K562 (cell line): Measurements from ENCODE around the gene KLHDC7A. TPM values are rescaled to one million over a fixed set of nuclear protein-coding genes. Genes with fewer than 3 reads are reported as not detected.

Source experiments
- ARID1B ChIP-seq: fragments of 450-650 bp; IDR thresholded peaks from 2 replicates; pipeline ENCODE4 v1.6.1; 2016; ENCODE audit warnings: antibody characterized with exemption, mild to moderate bottlenecking, inconsistent platforms
- BRD4 ChIP-seq: fragments of 200-600 bp; sonication (generic); IDR thresholded peaks from 2 replicates; pipeline ENCODE4 v1.6.1; 2017; ENCODE audit warnings: inconsistent platforms
- C11orf30 ChIP-seq: fragments of 450-650 bp; IDR thresholded peaks from 2 replicates; pipeline ENCODE4 v1.6.1; 2016; ENCODE audit warnings: low read depth, mild to moderate bottlenecking
- CCNT2 ChIP-seq: IDR thresholded peaks from 2 replicates; pipeline ENCODE4 v1.6.1; 2011; ENCODE audit warnings: borderline replicate concordance, low read depth, mild to moderate bottlenecking, moderate library complexity, mixed read lengths, low read length; ENCODE audit not compliant: insufficient read length; ENCODE audit errors: extremely low read depth
- CREB1 ChIP-seq, 2 experiments: sonication (generic) in 1 of 2; formaldehyde crosslinking in 1 of 2; IDR thresholded peaks; 2 replicates each; pipeline versions ENCODE4 v1.6.1 to v1.8.0; 2012 to 2022; ENCODE audit warnings: inconsistent platforms in 1 of 2, mild to moderate bottlenecking in 1 of 2, missing genetic modification reagents in 1 of 2, moderate library complexity in 1 of 2
- CSDE1 ChIP-seq, 2 experiments: fragments of 450-650 bp; IDR thresholded peaks; 2 replicates each; pipeline ENCODE4 v1.6.1; 2016; ENCODE audit warnings: mild to moderate bottlenecking in 1 of 2
- EZH2 ChIP-seq: IDR thresholded peaks from 2 replicates; pipeline ENCODE4 v1.6.1; 2012; ENCODE audit warnings: low read depth, mild to moderate bottlenecking, inconsistent platforms, low read length, borderline replicate concordance
- GABPB1 ChIP-seq: sonication (generic); formaldehyde crosslinking; IDR thresholded peaks from 2 replicates; pipeline ENCODE4 v1.8.0; 2022; ENCODE audit warnings: mild to moderate bottlenecking, missing genetic modification reagents
- KDM5B ChIP-seq: fragments of 200-600 bp; sonication (generic); IDR thresholded peaks from 2 replicates; pipeline ENCODE4 v1.6.1; 2012; ENCODE audit warnings: low read depth, mild to moderate bottlenecking, moderate library complexity, low read length, control low read depth, inconsistent platforms; ENCODE audit not compliant: insufficient replicate concordance
- KLF16 ChIP-seq: IDR thresholded peaks from 2 replicates; pipeline ENCODE4 v1.6.1; 2016; ENCODE audit warnings: antibody characterized with exemption
- NCOA4 ChIP-seq: fragments of 450-650 bp; IDR thresholded peaks from 2 replicates; pipeline ENCODE4 v1.6.1; 2018; ENCODE audit warnings: mild to moderate bottlenecking; ENCODE audit not compliant: partially characterized antibody
- PBX2 ChIP-seq, 2 experiments: IDR thresholded peaks in 1 of 2; conservative IDR thresholded peaks in 1 of 2; 2 replicates each; pipeline ENCODE4 v1.6.1; 2016; ENCODE audit warnings: low read depth in 2 of 2, mild to moderate bottlenecking in 1 of 2, missing compliant biosample characterization in 1 of 2, missing genetic modification characterization in 1 of 2, moderate library complexity in 1 of 2
- PML ChIP-seq: IDR thresholded peaks from 2 replicates; pipeline ENCODE4 v1.6.1; 2012; ENCODE audit warnings: low read length, inconsistent platforms
- SIRT6 ChIP-seq: IDR thresholded peaks from one replicate; pipeline ENCODE4 v1.6.1; 2012; ENCODE audit warnings: low read depth, mild to moderate bottlenecking, control low read depth, inconsistent platforms, low read length, moderate library complexity
- TAF15 ChIP-seq: fragments of 200-400 bp; formaldehyde crosslinking; IDR thresholded peaks from 2 replicates; pipeline ENCODE4 v1.6.1; 2017; ENCODE audit warnings: mild to moderate bottlenecking, low read depth, low read length, moderate library complexity
- TAF7 ChIP-seq: fragments of 450-650 bp; IDR thresholded peaks from 2 replicates; pipeline ENCODE4 v1.6.1; 2016; ENCODE audit warnings: missing genetic modification characterization, missing compliant biosample characterization
- TEAD2 ChIP-seq: fragments of 450-650 bp; IDR thresholded peaks from 2 replicates; pipeline ENCODE4 v1.6.1; 2016; ENCODE audit warnings: missing genetic modification characterization, control low read depth, missing compliant biosample characterization
- VEZF1 ChIP-seq: fragments of 200-800 bp; sonication (Bioruptor generic); IDR thresholded peaks from 2 replicates; pipeline ENCODE4 v1.6.1; 2017; ENCODE audit warnings: missing genetic modification characterization, missing compliant biosample characterization
- ZBTB7A ChIP-seq: IDR thresholded peaks from 2 replicates; pipeline ENCODE4 v1.6.1; 2011; ENCODE audit warnings: low read depth, mild to moderate bottlenecking, low read length, moderate library complexity, borderline replicate concordance; ENCODE audit not compliant: control insufficient read depth
- ZNF347 ChIP-seq: fragments of 450-650 bp; formaldehyde crosslinking; IDR thresholded peaks from 2 replicates; pipeline ENCODE4 v1.4.0; 2020; ENCODE audit warnings: low read depth, mild to moderate bottlenecking, moderate library complexity
- ZSCAN32 ChIP-seq: fragments of 450-650 bp; formaldehyde crosslinking; IDR thresholded peaks from 2 replicates; pipeline ENCODE4 v1.4.0; 2020; ENCODE audit warnings: mild to moderate bottlenecking, moderate library complexity
- polyA plus RNA-seq, 8 experiments: library from polyadenylated mRNA; depleted of rRNA in 4 of 8; stranded (reverse) in 5 of 8; unstranded in 3 of 8; fragments of >200 nt; fragmentation: Nextera tagmentation in 2 of 8; fragmentation: Illumina TruSeq in 1 of 8; extraction: Ambion mirVana in 2 of 8; extraction: Trizol in 1 of 8; gene quantifications; 2 replicates each; pipeline versions ENCODE4 v1.2.1 to v1.2.3, GENCODE V29; 2011 to 2014; ENCODE audit warnings: inconsistent platforms in 1 of 8, missing spikeins in 1 of 8
- total RNA-seq, 7 experiments: library from RNA; depleted of rRNA in 6 of 7; stranded (reverse); fragments of >200 nt in 6 of 7; fragmentation: Illumina TruSeq in 2 of 7; extraction: Trizol in 2 of 7; gene quantifications; 2 replicates each; pipeline versions ENCODE4 v1.2.1 to v1.2.3, GENCODE V29; 2011 to 2021; ENCODE audit warnings: low replicate concordance in 1 of 7

KLHDC7A gene
- total and polyA plus RNA-seq, 9 of the 15 experiments (the other 6 are each of a cell fraction or from before 2014, with no cell fraction given): 0.01 to 0.02 (median 0.01) TPM; not detected in 6

- no peak for TF ChIP-seq CCNT2
- TF ChIP-seq KLF16: peak; percentile 83
- no peak for TF ChIP-seq TEAD2 (tag)
- TF ChIP-seq BRD4: no peak
- peak; percentile 73 for TF ChIP-seq VEZF1
- TF ChIP-seq ARID1B: peak; percentile 98
- TF ChIP-seq TAF7 (tag): no peak
- TF ChIP-seq CSDE1 (IDR thresholded peaks at IDR 0.05): no peak; a peak in 1 of 4 replicates
- no peak for TF ChIP-seq ZBTB7A
- TF ChIP-seq PBX2 (CRISPR knock-in tag; IDR thresholded peaks at IDR 0.05; ENCODE audit: low read depth): peak; percentile 41; the same call in 1 of the 2 replicates
- peak; percentile 95 for TF ChIP-seq PBX2 (tag; conservative IDR thresholded peaks at IDR 0.05; ENCODE audit: low read depth)
- TF ChIP-seq GABPB1: no peak
- no peak for TF ChIP-seq CREB1 (IDR thresholded peaks at IDR 0.05)
- no peak for TF ChIP-seq CREB1 (CRISPR knock-in tag; IDR thresholded peaks at IDR 0.05)
- TF ChIP-seq ZNF347 (CRISPR knock-in tag): no peak
- TF ChIP-seq KDM5B: no peak
- TF ChIP-seq C11orf30: peak; percentile 59; the same call in 1 of the 2 replicates
- TF ChIP-seq EZH2: no peak
- no peak for TF ChIP-seq TAF15
- TF ChIP-seq ZSCAN32 (CRISPR knock-in tag): no peak
- no peak for TF ChIP-seq SIRT6
- TF ChIP-seq NCOA4: no peak
- peak; percentile 85; the same call in 1 of the 2 replicates for TF ChIP-seq PML
Observed at GRCh38 chr1:18530587-18531502, 50.1 kb downstream of the KLHDC7A start (continued).
